ENCODE measurements around the gene UPF2. TPM values are rescaled to one million over a fixed set of nuclear protein-coding genes. Genes with fewer than 3 reads are reported as not detected.
A peak's percentile ranks its signal among the peaks of the same experiment; 100 is the strongest.

UPF2 gene
- polyA plus RNA-seq, 3 donors = 38.4 to 45.4 (median 39.2) TPM

GRCh38 chr10:11887381-11888227 is 155.0 kb downstream of the UPF2 start:
- no peak for DNase-seq (ENCODE audit: low read depth in 3 of 3, low spot score in 2 of 3)

GRCh38 chr10:11886851-11887250 is 155.8 kb downstream of the UPF2 start:
- no peak for DNase-seq (ENCODE audit: low read depth in 3 of 3, low spot score in 2 of 3)

GRCh38 chr10:11886138-11886474 is 156.5 kb downstream of the UPF2 start:
- DNase-seq (ENCODE audit: low read depth in 3 of 3, low spot score in 2 of 3) = no peak

- DNase-seq (ENCODE audit: low read depth in 3 of 3, low spot score in 2 of 3) = no peak
Observed at GRCh38 chr10:11885437-11886137, 157.0 kb downstream of the UPF2 start.

GRCh38 chr10:11884706-11885423 is 157.7 kb downstream of the UPF2 start:
- DNase-seq (ENCODE audit: low read depth in 3 of 3, low spot score in 2 of 3) = no peak

- no peak for DNase-seq (ENCODE audit: low read depth in 3 of 3, low spot score in 2 of 3)
Observed at GRCh38 chr10:11882646-11883375, 159.8 kb downstream of the UPF2 start.

- DNase-seq (ENCODE audit: low read depth in 3 of 3, low spot score in 2 of 3) = no peak
Observed at GRCh38 chr10:11881477-11882417, 160.9 kb downstream of the UPF2 start.

GRCh38 chr10:11881030-11881476 is 161.6 kb downstream of the UPF2 start:
- DNase-seq (ENCODE audit: low read depth in 3 of 3, low spot score in 2 of 3) = no peak

GRCh38 chr10:11880151-11881029 is 162.2 kb downstream of the UPF2 start:
- DNase-seq (ENCODE audit: low read depth in 3 of 3, low spot score in 2 of 3) = no peak

- DNase-seq (ENCODE audit: low read depth in 3 of 3, low spot score in 2 of 3) = no peak
Observed at GRCh38 chr10:11879387-11880094, 163.1 kb downstream of the UPF2 start.

GRCh38 chr10:11878776-11879175 is 163.8 kb downstream of the UPF2 start:
- no peak for DNase-seq (ENCODE audit: low read depth in 3 of 3, low spot score in 2 of 3)

- DNase-seq (ENCODE audit: low read depth in 3 of 3, low spot score in 2 of 3) = no peak
Observed at GRCh38 chr10:11877591-11877905, 165.1 kb downstream of the UPF2 start.

- no peak for DNase-seq (ENCODE audit: low read depth in 3 of 3, low spot score in 2 of 3)
Observed at GRCh38 chr10:11876805-11877590, 165.6 kb downstream of the UPF2 start.

- no peak for DNase-seq (ENCODE audit: low read depth in 3 of 3, low spot score in 2 of 3)
Observed at GRCh38 chr10:11876324-11876723, 166.3 kb downstream of the UPF2 start.

- DNase-seq (ENCODE audit: low read depth in 3 of 3, low spot score in 2 of 3) = peak in 1 of 3 donors; percentile 75
Observed at GRCh38 chr10:11875494-11876281, 166.9 kb downstream of the UPF2 start.

All from right renal cortex interstitium (tissue), 3 donors.